OCI-LY3 (cell line): Measurements from ENCODE around the gene PRR7.
A peak's percentile ranks its signal among the peaks of the same experiment; 100 is the strongest.

Experiments
- H2AFZ ChIP-seq: fragments of 200-600, 300-600 bp; shearing (Covaris generic); 2 replicates; pipeline ENCODE4 v1.6.0; 2014; ENCODE audit warnings: antibody characterized with exemption, low read depth, low read length
- H3K27ac ChIP-seq: fragments of 200-600, 300-600 bp; sonication (generic); 2 replicates; pipeline ENCODE4 v1.5.1; 2014; ENCODE audit warnings: mild to moderate bottlenecking, low read length, moderate library complexity, mixed read lengths
- H3K27me3 ChIP-seq: fragments of 200-600, 300-600 bp; sonication (generic); 2 replicates; pipeline ENCODE4 v1.6.1; 2014; ENCODE audit warnings: low read depth, low read length, mixed read lengths
- H3K36me3 ChIP-seq: fragments of 200-600, 300-600 bp; sonication (generic); replicated peaks from 2 replicates; pipeline ENCODE3; 2014; ENCODE audit warnings: low read depth, low read length, mixed read lengths
- H3K4me1 ChIP-seq: fragments of 300-600, 200-600 bp; sonication (generic); 2 replicates; pipeline ENCODE4 v1.6.1; 2014; ENCODE audit warnings: low read length, mixed read lengths
- H3K4me2 ChIP-seq: fragments of 200-600, 300-600 bp; sonication (generic); 2 replicates; pipeline ENCODE4 v1.6.1; 2014; ENCODE audit warnings: low read length, mixed read lengths
- H3K4me3 ChIP-seq: fragments of 300-600, 200-600 bp; sonication (generic); 2 replicates; pipeline ENCODE4 v1.5.1; 2014; ENCODE audit warnings: antibody characterized with exemption, mild to moderate bottlenecking, low read length, moderate library complexity
- H3K79me2 ChIP-seq: fragments of 300-600, 200-600 bp; shearing (Covaris generic); 2 replicates; pipeline ENCODE4 v1.6.1; 2014; ENCODE audit warnings: mild to moderate bottlenecking, low read length, mixed read lengths
- H3K9ac ChIP-seq: fragments of 300-600, 200-600 bp; shearing (Covaris generic); 2 replicates; pipeline ENCODE4 v1.6.0; 2014; ENCODE audit warnings: mild to moderate bottlenecking, low read length, moderate library complexity
- H3K9me3 ChIP-seq: fragments of 200-600, 300-600 bp; shearing (Covaris generic); 2 replicates; pipeline ENCODE4 v1.6.1; 2014; ENCODE audit warnings: low read length, mixed read lengths; ENCODE audit not compliant: insufficient read depth
- H4K20me1 ChIP-seq: fragments of 200-600, 300-600 bp; sonication (generic); 2 replicates; pipeline ENCODE4 v1.6.1; 2016; ENCODE audit warnings: low read length, mixed read lengths; ENCODE audit not compliant: insufficient read depth
- EZH2phosphoT487 ChIP-seq: fragments of 200-600 bp; shearing (Covaris generic); IDR thresholded peaks from 2 replicates; pipeline ENCODE4 v1.6.1; 2018; ENCODE audit warnings: antibody characterized with exemption, mixed run types, low read depth
- TF ChIP-seq, protein P1 (sequence below): fragments of 200-600, 300-600 bp; sonication (generic); IDR thresholded peaks from 2 replicates; pipeline ENCODE4 v1.5.1; 2014; ENCODE audit warnings: antibody characterized with exemption, low read length, low read depth

The PRR7 gene

GRCh38 chr5:177486256-177486655 lies 39.6 kb downstream of the PRR7 start:
- Histone ChIP-seq H3K27me3 (no peaks in the 10 kb centered on the region), H3K4me2 (no peak overlapping the region), H3K9me3 (no peaks in the 10 kb centered on the region), H3K4me1 (peaks cover 10% of the 10 kb centered on the region), H3K27ac (no peak overlapping the region), H4K20me1 (no peaks in the 10 kb centered on the region; the same call in 1 of the 2 replicates), H3K79me2 (no peaks in the 10 kb centered on the region), H3K9ac (no peak overlapping the region), H3K4me3 (no peak overlapping the region), H3K36me3 (no peaks in the 10 kb centered on the region), H2AFZ (no peak overlapping the region)
- no peak for TF ChIP-seq EZH2phosphoT487
- TF ChIP-seq, protein P1, sequence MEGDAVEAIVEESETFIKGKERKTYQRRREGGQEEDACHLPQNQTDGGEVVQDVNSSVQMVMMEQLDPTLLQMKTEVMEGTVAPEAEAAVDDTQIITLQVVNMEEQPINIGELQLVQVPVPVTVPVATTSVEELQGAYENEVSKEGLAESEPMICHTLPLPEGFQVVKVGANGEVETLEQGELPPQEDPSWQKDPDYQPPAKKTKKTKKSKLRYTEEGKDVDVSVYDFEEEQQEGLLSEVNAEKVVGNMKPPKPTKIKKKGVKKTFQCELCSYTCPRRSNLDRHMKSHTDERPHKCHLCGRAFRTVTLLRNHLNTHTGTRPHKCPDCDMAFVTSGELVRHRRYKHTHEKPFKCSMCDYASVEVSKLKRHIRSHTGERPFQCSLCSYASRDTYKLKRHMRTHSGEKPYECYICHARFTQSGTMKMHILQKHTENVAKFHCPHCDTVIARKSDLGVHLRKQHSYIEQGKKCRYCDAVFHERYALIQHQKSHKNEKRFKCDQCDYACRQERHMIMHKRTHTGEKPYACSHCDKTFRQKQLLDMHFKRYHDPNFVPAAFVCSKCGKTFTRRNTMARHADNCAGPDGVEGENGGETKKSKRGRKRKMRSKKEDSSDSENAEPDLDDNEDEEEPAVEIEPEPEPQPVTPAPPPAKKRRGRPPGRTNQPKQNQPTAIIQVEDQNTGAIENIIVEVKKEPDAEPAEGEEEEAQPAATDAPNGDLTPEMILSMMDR, result no peak

GRCh38 chr5:177487144-177487543 lies 40.5 kb downstream of the PRR7 start:
- Histone ChIP-seq H3K4me3 (no peak overlapping the region), H3K9ac (no peak overlapping the region), H3K27ac (no peak overlapping the region), H3K27me3 (no peaks in the 10 kb centered on the region), H4K20me1 (no peaks in the 10 kb centered on the region; the same call in 1 of the 2 replicates), H3K4me2 (no peak overlapping the region), H3K9me3 (no peaks in the 10 kb centered on the region), H3K4me1 (peaks cover 10% of the 10 kb centered on the region), H3K79me2 (no peaks in the 10 kb centered on the region), H2AFZ (no peak overlapping the region), H3K36me3 (no peaks in the 10 kb centered on the region)
- TF ChIP-seq, protein P1, result no peak
- no peak for TF ChIP-seq EZH2phosphoT487

DNA sequence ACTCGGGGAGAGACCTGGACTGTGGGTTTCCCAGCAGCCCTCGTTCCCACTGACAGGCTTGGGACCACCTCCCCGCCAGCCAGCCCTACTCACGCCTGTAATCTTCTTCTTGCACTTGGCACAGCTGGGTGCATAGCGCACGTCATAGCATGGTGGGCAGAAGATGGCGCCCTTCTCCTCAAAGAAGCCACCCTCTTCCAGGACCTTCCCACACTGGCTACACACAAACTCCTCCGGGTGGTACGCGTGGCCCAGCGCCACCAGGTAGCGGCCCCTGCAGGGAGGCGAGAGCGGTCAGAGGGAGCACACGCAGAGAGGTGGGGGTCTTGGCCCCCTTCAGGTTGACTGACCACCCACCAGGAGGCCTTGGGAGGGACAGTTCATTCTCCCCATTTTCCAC lies 41.4 kb downstream of the PRR7 start:
- no peak overlapping the region for H3K4me2 ChIP-seq
- H3K9me3 ChIP-seq, result no peaks in the 10 kb centered on the region

GRCh38 chr5:177489119-177489716 lies 42.6 kb downstream of the PRR7 start:
- Histone ChIP-seq H3K79me2 (no peaks in the 10 kb centered on the region), H3K4me1 (peaks cover 22% of the 10 kb centered on the region), H3K4me2 (peak overlapping the region; percentile 61), H2AFZ (no peak overlapping the region), H3K36me3 (no peaks in the 10 kb centered on the region), H3K9ac (no peak overlapping the region), H3K4me3 (peak overlapping the region; percentile 53), H3K27me3 (no peaks in the 10 kb centered on the region), H4K20me1 (no peaks in the 10 kb centered on the region; the same call in 1 of the 2 replicates), H3K27ac (no peak overlapping the region), H3K9me3 (no peaks in the 10 kb centered on the region)
- TF ChIP-seq, protein P1, result peak; percentile 53
- TF ChIP-seq EZH2phosphoT487, result no peak

More for the DNA sequence above, 41.4 kb downstream of the PRR7 start:
- Histone ChIP-seq H3K36me3 (no peaks in the 10 kb centered on the region), H3K27me3 (no peaks in the 10 kb centered on the region), H2AFZ (no peak overlapping the region), H3K4me3 (no peak overlapping the region), H3K27ac (no peak overlapping the region), H3K9ac (no peak overlapping the region), H3K79me2 (no peaks in the 10 kb centered on the region), H4K20me1 (no peaks in the 10 kb centered on the region; the same call in 1 of the 2 replicates), H3K4me1 (peaks cover 10% of the 10 kb centered on the region)
- TF ChIP-seq, protein P1, result peak; percentile 35
- no peak for TF ChIP-seq EZH2phosphoT487
